ENCODE data around the gene MSANTD4. TPM values are rescaled to one million over a fixed set of nuclear protein-coding genes. Genes with fewer than 3 reads are reported as not detected.
"Not testable (repeated sequence)": the region's sequence is repeated elsewhere in the genome, so short reads cannot be mapped to it uniquely, and the experiment has no call there.

Gene MSANTD4
- 10 to 100 TPM; 17.2 to 18.3 TPM for total RNA-seq
- 6.8 TPM for polyA plus RNA-seq

DNA sequence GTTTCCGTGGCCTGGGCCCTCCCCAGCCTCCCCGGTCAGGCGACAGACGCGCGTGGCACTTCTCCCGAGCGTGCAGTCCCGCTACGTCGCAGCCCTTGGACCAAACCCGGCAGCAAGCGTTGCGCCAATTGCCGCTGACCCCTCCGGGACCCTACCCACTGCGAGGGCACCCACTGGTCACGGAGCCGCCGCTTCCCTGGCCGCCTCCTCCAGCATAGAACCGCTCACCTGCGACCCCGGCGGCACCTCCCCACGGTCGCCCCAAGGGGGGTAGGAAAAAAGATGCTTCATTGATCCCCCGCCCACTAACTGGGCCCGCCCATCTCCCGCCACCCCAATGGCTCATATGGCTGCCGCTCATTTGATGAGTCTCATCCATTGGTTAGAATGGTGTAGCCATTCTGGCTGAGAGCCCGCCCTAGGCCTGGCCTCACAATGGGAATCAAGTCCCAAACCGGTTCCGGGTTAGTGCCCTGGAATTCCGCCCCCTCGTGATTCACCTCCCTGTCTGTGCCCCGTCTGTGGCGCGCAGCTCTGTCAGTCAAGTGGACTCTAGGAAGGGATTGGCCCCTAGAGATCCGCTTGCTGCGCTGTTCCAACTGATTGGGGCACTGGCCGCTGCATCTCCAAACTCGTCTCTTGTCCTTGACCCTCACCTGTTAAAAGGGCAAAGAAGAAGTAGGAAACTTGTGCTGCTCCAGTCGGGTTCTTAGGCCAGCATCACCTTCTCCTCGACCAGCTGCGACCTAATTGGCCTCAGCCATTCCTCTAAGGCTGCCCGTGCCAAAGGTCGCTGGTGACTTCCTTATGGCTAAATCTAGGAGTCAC is at the start of gene MSANTD4:
Gene MSANTD4, minus strand, starts transcription at position 274 of the 828 bp plus-strand sequence. CDS start 11,323 bp downstream, outside the sequence.
- H3K4me3 ChIP-seq (ENCODE audit: low read length) = peak within 1 kb of the TSS; percentile 84
- POLR2A ChIA-PET = interaction anchor here (1.1 kb wide), 1 partner anchor 55 kb away, joined by 4 read pairs; the partner anchor contains the start of genes AASDHPPT and KBTBD3
- peak within 1 kb of the TSS; percentile 58 for H3K27ac ChIP-seq (ENCODE audit: low read depth, low read length)
- H3K27me3 Mint-ChIP-seq = peaks cover 7 to 11% of the 10 kb centered on the region in 2 donors
- H3K27me3 ChIP-seq (ENCODE audit: insufficient read depth, low read length, poor library complexity, severe bottlenecking) = no peaks in the 10 kb centered on the region
- peaks cover 31% of the 10 kb centered on the region for H3K4me1 ChIP-seq (ENCODE audit: insufficient read depth, low read length)
- no peaks in the 10 kb centered on the region for H3K9me3 ChIP-seq (ENCODE audit: low read length)
- peaks cover 4 to 18% (median 7%) of the 10 kb centered on the region in 3 donors for H3K36me3 Mint-ChIP-seq
- CTCF ChIA-PET = interaction anchor here (1.6 kb wide), 1 partner anchor 55 kb away, joined by 6 read pairs; the partner anchor contains the start of genes AASDHPPT and KBTBD3
- H3K27ac Mint-ChIP-seq = peak within 1 kb of the TSS; percentile 70 to 97 (median 90)
- H3K4me3 Mint-ChIP-seq = peak within 1 kb of the TSS; percentile 89 to 98 (median 94)
- no peaks in the 10 kb centered on the region for H3K36me3 ChIP-seq (ENCODE audit: insufficient read depth, low read length)
- peaks cover 0 to 2% (median 0%) of the 10 kb centered on the region in 5 donors for H3K9me3 Mint-ChIP-seq
- DNase-seq = peak; percentile 91 to 98 (median 95)
- peaks cover 37 to 57% (median 52%) of the 10 kb centered on the region in 3 donors for H3K4me1 Mint-ChIP-seq

DNA sequence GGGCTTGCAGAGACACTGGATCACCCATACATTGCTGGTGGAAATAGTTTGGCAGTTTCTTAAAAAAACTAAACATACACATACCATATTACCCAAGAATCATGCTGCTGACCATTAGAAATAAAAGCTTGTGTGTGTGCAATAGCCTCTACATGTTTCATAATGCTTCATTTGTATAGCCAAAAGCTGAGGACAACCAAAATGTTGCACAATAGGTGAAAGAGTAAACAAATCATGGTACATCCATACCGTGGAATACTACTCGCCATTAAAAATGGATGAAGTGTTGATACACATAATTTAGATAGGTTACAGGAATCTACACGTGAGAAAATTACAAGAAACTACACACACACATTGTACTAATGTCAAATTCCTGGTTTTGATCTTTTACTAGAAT is 48.6 kb upstream of the MSANTD4 start:
- H3K36me3 Mint-ChIP-seq = peaks cover 7 to 23% (median 10%) of the 10 kb centered on the region in 3 donors
- CTCF ChIA-PET = no interaction called here

DNA sequence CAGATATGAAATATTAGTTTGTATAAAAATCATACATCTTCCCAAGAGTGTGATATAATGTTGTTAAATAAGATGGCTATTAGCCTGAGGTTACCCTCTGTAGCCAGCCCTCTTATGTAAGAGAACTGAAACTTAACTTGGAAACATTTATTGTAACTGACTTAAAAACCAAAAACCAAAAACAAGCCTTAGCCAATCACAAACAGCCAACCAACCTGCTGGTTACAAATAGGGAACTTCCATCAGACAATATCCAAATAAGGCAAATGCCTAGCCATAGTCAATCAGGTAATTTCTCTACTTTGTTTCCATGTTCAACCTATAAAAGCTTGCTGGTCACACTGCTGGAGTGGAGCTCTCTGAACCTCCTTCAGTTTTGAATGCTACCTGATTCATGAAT is 41.0 kb upstream of the MSANTD4 start:
- H3K4me3 ChIP-seq (ENCODE audit: low read length) = no peak overlapping the region
- ChIA-PET CTCF (no interaction called here), POLR2A (no interaction called here)
- Mint-ChIP-seq H3K4me1 (peaks cover 26 to 28% (median 28%) of the 10 kb centered on the region in 3 donors), H3K4me3 (no peak overlapping the region), H3K27me3 (no peaks in the 10 kb centered on the region), H3K36me3 (peaks cover 7 to 28% (median 17%) of the 10 kb centered on the region in 3 donors), H3K27ac (no peak overlapping the region), H3K9me3 (no peaks in the 10 kb centered on the region)
- no peaks in the 10 kb centered on the region for H3K36me3 ChIP-seq (ENCODE audit: insufficient read depth, low read length)
- H3K4me1 ChIP-seq (ENCODE audit: insufficient read depth, low read length) = no peaks in the 10 kb centered on the region
- no peak overlapping the region for H3K27ac ChIP-seq (ENCODE audit: low read depth, low read length)
- no peaks in the 10 kb centered on the region for H3K27me3 ChIP-seq (ENCODE audit: insufficient read depth, low read length, poor library complexity, severe bottlenecking)
- no peaks in the 10 kb centered on the region for H3K9me3 ChIP-seq (ENCODE audit: low read length)
- no peak for DNase-seq

More for the DNA sequence above, 48.6 kb upstream of the MSANTD4 start:
- DNase-seq = no peak
- Histone ChIP-seq H3K27me3 (ENCODE audit: insufficient read depth, low read length, poor library complexity, severe bottlenecking) (no peaks in the 10 kb centered on the region), H3K27ac (ENCODE audit: low read depth, low read length) (no peak overlapping the region), H3K4me3 (ENCODE audit: low read length) (no peak overlapping the region), H3K9me3 (ENCODE audit: low read length) (no peaks in the 10 kb centered on the region), H3K4me1 (ENCODE audit: insufficient read depth, low read length) (no peaks in the 10 kb centered on the region), H3K36me3 (ENCODE audit: insufficient read depth, low read length) (peaks cover 3% of the 10 kb centered on the region)
- Mint-ChIP-seq H3K27me3 (peaks cover 0 to 1% of the 10 kb centered on the region in 2 donors), H3K9me3 (no peaks in the 10 kb centered on the region), H3K4me3 (no peak overlapping the region), H3K27ac (no peak overlapping the region), H3K4me1 (peaks cover 30 to 46% (median 35%) of the 10 kb centered on the region in 3 donors)
- POLR2A ChIA-PET = no interaction called here

DNA sequence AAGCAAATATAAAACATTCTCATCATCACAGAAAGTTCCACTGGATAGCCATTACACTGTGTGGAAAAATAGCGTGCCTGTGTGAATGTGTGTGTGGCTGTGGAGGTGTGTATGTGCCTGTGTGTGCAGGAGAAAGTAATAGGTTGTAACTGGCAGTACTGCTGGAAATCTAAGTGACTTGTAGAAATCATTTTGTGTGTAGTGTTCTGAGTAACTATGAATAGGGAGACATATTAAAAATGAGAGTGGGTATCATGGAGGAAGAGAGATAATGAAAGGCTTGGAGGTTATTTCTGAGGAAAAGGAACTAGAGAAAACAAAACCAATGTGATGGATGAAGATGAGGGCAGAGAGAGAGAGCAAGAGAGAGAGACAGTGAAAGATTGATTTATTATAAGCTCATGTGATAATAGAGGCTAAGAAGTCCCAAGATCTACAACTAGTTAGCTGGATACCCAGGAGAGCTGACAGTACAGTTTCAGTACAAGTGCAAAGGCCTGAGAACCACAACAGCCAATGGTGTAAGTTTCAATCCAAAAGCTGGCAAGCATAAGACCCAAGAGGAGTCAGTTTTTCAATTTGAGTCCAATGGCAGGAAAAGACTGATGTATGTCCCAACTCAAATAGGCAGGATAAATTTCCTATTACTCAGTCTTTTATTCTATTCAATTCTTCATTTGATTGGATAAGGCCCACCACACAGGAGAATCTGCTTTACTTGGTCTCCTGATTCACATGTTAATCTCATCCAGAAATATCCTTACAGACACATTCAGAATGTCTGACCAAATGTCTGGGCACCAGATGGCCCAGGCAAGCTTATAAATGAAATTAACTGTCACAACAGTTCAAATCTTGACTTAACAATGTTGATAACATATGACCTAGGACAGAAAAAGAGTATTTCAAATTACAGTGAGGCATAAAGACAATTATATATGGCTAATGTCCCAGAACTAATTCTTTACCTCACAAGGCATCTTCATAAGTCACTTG is 40.2 kb upstream of the MSANTD4 start:
- H3K4me1 Mint-ChIP-seq = peaks cover 24 to 27% (median 25%) of the 10 kb centered on the region in 3 donors

DNA sequence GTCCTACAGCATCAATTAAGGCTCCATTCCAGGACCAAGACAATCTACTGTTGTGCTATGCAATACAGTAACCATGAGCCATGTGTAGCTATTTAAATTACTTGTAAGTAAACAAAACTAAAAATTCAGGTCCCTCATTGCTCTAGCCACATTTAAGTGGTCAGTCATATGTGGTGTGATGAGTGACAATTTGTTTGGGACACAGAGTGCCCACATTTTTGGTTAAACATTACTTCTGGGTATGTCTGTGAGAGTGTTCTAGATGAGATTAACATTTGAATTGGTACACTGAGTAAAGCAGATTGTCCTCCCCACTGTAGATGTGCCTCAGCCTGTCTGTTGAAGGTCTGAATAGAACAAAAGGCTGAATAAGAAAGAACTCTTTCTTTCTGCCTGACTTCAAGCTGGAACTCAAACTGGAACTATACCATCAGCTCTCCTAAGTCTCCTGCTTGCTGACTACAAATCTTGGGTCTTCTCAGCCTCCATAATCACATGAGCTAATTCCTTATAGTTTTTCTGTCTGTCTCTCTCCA is 39.3 kb upstream of the MSANTD4 start:
- H3K9me3 ChIP-seq (ENCODE audit: low read length) = no peaks in the 10 kb centered on the region
- Mint-ChIP-seq H3K4me3 (no peak overlapping the region), H3K27me3 (no peaks in the 10 kb centered on the region), H3K4me1 (peaks cover 26 to 30% (median 28%) of the 10 kb centered on the region in 3 donors), H3K27ac (peak overlapping the region in 1 of 8 donors; percentile 82), H3K9me3 (no peaks in the 10 kb centered on the region), H3K36me3 (peaks cover 12 to 32% (median 18%) of the 10 kb centered on the region in 3 donors)
- H3K27me3 ChIP-seq (ENCODE audit: insufficient read depth, low read length, poor library complexity, severe bottlenecking) = no peaks in the 10 kb centered on the region
- no peak overlapping the region for H3K4me3 ChIP-seq (ENCODE audit: low read length)
- H3K27ac ChIP-seq (ENCODE audit: low read depth, low read length) = no peak overlapping the region
- ChIA-PET POLR2A (no interaction called here), CTCF (no interaction called here)
- no peak for DNase-seq
- no peaks in the 10 kb centered on the region for H3K4me1 ChIP-seq (ENCODE audit: insufficient read depth, low read length)
- no peaks in the 10 kb centered on the region for H3K36me3 ChIP-seq (ENCODE audit: insufficient read depth, low read length)

More for the DNA sequence above, 40.2 kb upstream of the MSANTD4 start:
- Histone ChIP-seq H3K36me3 (ENCODE audit: insufficient read depth, low read length) (no peaks in the 10 kb centered on the region), H3K9me3 (ENCODE audit: low read length) (no peaks in the 10 kb centered on the region), H3K4me1 (ENCODE audit: insufficient read depth, low read length) (no peaks in the 10 kb centered on the region), H3K4me3 (ENCODE audit: low read length) (no peak overlapping the region), H3K27ac (ENCODE audit: low read depth, low read length) (no peak overlapping the region), H3K27me3 (ENCODE audit: insufficient read depth, low read length, poor library complexity, severe bottlenecking) (no peaks in the 10 kb centered on the region)
- CTCF ChIA-PET = no interaction called here
- Mint-ChIP-seq H3K9me3 (no peaks in the 10 kb centered on the region), H3K27me3 (no peaks in the 10 kb centered on the region), H3K36me3 (peaks cover 12 to 33% (median 19%) of the 10 kb centered on the region in 3 donors), H3K27ac (peak overlapping the region in 1 of 8 donors; percentile 6), H3K4me3 (no peak overlapping the region)
- no peak for DNase-seq
- POLR2A ChIA-PET = no interaction called here

DNA sequence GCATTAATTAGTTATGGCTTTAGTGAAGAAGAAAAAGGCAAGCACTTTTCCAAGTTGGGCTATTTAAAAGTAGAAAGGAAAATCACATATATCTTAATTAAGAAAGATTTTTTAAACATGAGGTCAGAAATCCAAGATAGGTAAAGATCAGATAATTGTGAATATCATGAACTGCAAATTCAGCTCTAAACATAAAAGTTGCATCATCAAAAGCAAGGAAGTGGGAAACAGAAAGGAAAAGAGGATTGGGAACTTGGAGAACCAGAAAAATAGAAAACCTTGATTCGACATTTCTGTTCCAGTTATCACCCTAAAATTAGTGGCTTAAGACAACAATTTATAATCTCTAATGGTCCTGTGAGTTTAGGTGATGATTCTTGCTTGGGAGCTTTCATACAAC is 37.6 kb upstream of the MSANTD4 start:
- H3K27me3 ChIP-seq (ENCODE audit: insufficient read depth, low read length, poor library complexity, severe bottlenecking) = no peaks in the 10 kb centered on the region
- H3K4me3 ChIP-seq (ENCODE audit: low read length) = no peak overlapping the region
- Mint-ChIP-seq H3K4me1 (peaks cover 26 to 30% (median 27%) of the 10 kb centered on the region in 3 donors), H3K27me3 (no peaks in the 10 kb centered on the region), H3K9me3 (no peaks in the 10 kb centered on the region), H3K27ac (no peak overlapping the region), H3K4me3 (no peak overlapping the region), H3K36me3 (peaks cover 5 to 27% (median 12%) of the 10 kb centered on the region in 3 donors)
- no peak overlapping the region for H3K27ac ChIP-seq (ENCODE audit: low read depth, low read length)
- no peaks in the 10 kb centered on the region for H3K4me1 ChIP-seq (ENCODE audit: insufficient read depth, low read length)
- H3K9me3 ChIP-seq (ENCODE audit: low read length) = no peaks in the 10 kb centered on the region
- DNase-seq = no peak
- CTCF ChIA-PET = no interaction called here
- POLR2A ChIA-PET = no interaction called here
- no peaks in the 10 kb centered on the region for H3K36me3 ChIP-seq (ENCODE audit: insufficient read depth, low read length)

- POLR2A ChIA-PET = interaction anchor here (0.7 kb wide), 1 partner anchor 105 kb away, joined by 4 read pairs; no protein-coding TSS in a partner anchor
- H3K4me1 Mint-ChIP-seq = peaks cover 25 to 30% (median 26%) of the 10 kb centered on the region in 3 donors
- CTCF ChIA-PET = not testable (repeated sequence)
Observed at GRCh38 chr11:106058377-106058776, 36.3 kb upstream of the MSANTD4 start.

More at GRCh38 chr11:106058377-106058776, 36.3 kb upstream of the MSANTD4 start:
- not testable (repeated sequence) for H3K4me3 Mint-ChIP-seq; H3K9me3 Mint-ChIP-seq; H3K27me3 Mint-ChIP-seq; H3K9me3 ChIP-seq (ENCODE audit: low read length); DNase-seq; H3K27me3 ChIP-seq (ENCODE audit: insufficient read depth, low read length, poor library complexity, severe bottlenecking); H3K4me1 ChIP-seq (ENCODE audit: insufficient read depth, low read length); H3K27ac ChIP-seq (ENCODE audit: low read depth, low read length); H3K4me3 ChIP-seq (ENCODE audit: low read length); H3K36me3 ChIP-seq (ENCODE audit: insufficient read depth, low read length)
- Mint-ChIP-seq H3K27ac (peak overlapping the region in 1 of 8 donors; percentile 31), H3K36me3 (peaks cover 5 to 27% (median 18%) of the 10 kb centered on the region in 3 donors)
